ENCODE results near the gene CHST15. TPM values are rescaled to one million over a fixed set of nuclear protein-coding genes. Genes with fewer than 3 reads are reported as not detected.

CHST15 gene
- polyA plus RNA-seq, 1 experiment: 6.2 TPM

GRCh38 chr10:124050021-124051015, 43.1 kb downstream of the CHST15 start:
- CTCF ChIA-PET: no interaction called here
- Histone ChIP-seq H3K4me3 (ENCODE audit: low read depth, low read length) (no peak overlapping the region), H3K36me3 (ENCODE audit: control insufficient read depth, insufficient read depth, low read length) (no peaks in the 10 kb centered on the region), H3K27me3 (ENCODE audit: control insufficient read depth, insufficient read depth, low read length) (no peaks in the 10 kb centered on the region)
- POLR2A ChIA-PET: no interaction called here
- no peak for TF ChIP-seq CTCF (IDR thresholded peaks at IDR 0.05; ENCODE audit: insufficient read depth, low read depth, low read length)
- no peak for DNase-seq (ENCODE audit: low read depth)

- no peaks in the 10 kb centered on the region for H3K36me3 ChIP-seq (ENCODE audit: control insufficient read depth, insufficient read depth, low read length)
- no peak for DNase-seq (ENCODE audit: low read depth)
- ChIA-PET POLR2A (no interaction called here), CTCF (no interaction called here)
- TF ChIP-seq CTCF (IDR thresholded peaks at IDR 0.05; ENCODE audit: insufficient read depth, low read depth, low read length): no peak
- H3K27me3 ChIP-seq (ENCODE audit: control insufficient read depth, insufficient read depth, low read length): no peaks in the 10 kb centered on the region
- H3K4me3 ChIP-seq (ENCODE audit: low read depth, low read length): no peak overlapping the region
Observed at GRCh38 chr10:124049484-124049883, 43.9 kb downstream of the CHST15 start.

- ChIA-PET CTCF (interaction anchor here (1.1 kb wide), 1 partner anchor 48 kb away, joined by 4 read pairs; no protein-coding TSS in a partner anchor), POLR2A (no interaction called here)
- DNase-seq (ENCODE audit: low read depth): no peak
- no peaks in the 10 kb centered on the region for H3K36me3 ChIP-seq (ENCODE audit: control insufficient read depth, insufficient read depth, low read length)
- H3K27me3 ChIP-seq (ENCODE audit: control insufficient read depth, insufficient read depth, low read length): no peaks in the 10 kb centered on the region
- no peak overlapping the region for H3K4me3 ChIP-seq (ENCODE audit: low read depth, low read length)
- no peak for TF ChIP-seq CTCF (IDR thresholded peaks at IDR 0.05; ENCODE audit: insufficient read depth, low read depth, low read length)
Observed at GRCh38 chr10:124048371-124049290, 44.8 kb downstream of the CHST15 start.

- no peak for TF ChIP-seq CTCF (IDR thresholded peaks at IDR 0.05; ENCODE audit: insufficient read depth, low read depth, low read length)
- H3K4me3 ChIP-seq (ENCODE audit: low read depth, low read length): no peak overlapping the region
- CTCF ChIA-PET: interaction anchor here (1.1 kb wide), 1 partner anchor 47 kb away, joined by 4 read pairs; no protein-coding TSS in a partner anchor
- H3K36me3 ChIP-seq (ENCODE audit: control insufficient read depth, insufficient read depth, low read length): no peaks in the 10 kb centered on the region
- H3K27me3 ChIP-seq (ENCODE audit: control insufficient read depth, insufficient read depth, low read length): no peaks in the 10 kb centered on the region
- POLR2A ChIA-PET: no interaction called here
- DNase-seq (ENCODE audit: low read depth): no peak
Observed at GRCh38 chr10:124047427-124048152, 45.8 kb downstream of the CHST15 start.

All from BJ (cell line).